Epithelial cell of proximal tubule (primary cell): ENCODE measurements around the gene LRRTM4. TPM values are rescaled to one million over a fixed set of nuclear protein-coding genes. Genes with fewer than 3 reads are reported as not detected.
"Not testable (repeated sequence)": the region's sequence is repeated elsewhere in the genome, so short reads cannot be mapped to it uniquely, and the experiment has no call there.

Experiments used
- DNase-seq: peaks from one replicate; pipeline ENCODE4 v3.0.0-alpha.2; 2011; ENCODE audit warnings: low read depth
- H3K4me3 ChIP-seq: 2 replicates; pipeline ENCODE4 v1.5.1; 2011; ENCODE audit warnings: low read depth, mild to moderate bottlenecking, low read length
- CTCF ChIP-seq: conservative IDR thresholded peaks from 2 replicates; pipeline ENCODE4 v1.5.1; 2012; ENCODE audit warnings: low read depth, mild to moderate bottlenecking, low read length
- total RNA-seq: library from RNA; depleted of rRNA; stranded (reverse); fragments of >200 nt; gene quantifications from 2 replicates; pipeline ENCODE4 v1.2.3, GENCODE V29; 2015

LRRTM4 gene
- total RNA-seq, 1 donor from 2014 or later, result not detected

GRCh38 chr2:77193858-77194448, 328.2 kb downstream of the LRRTM4 start:
- DNase-seq, result no peak
- H3K4me3 ChIP-seq, result no peak overlapping the region
- TF ChIP-seq CTCF, result no peak

GRCh38 chr2:77192811-77193289, 329.3 kb downstream of the LRRTM4 start:
- no peak for DNase-seq
- H3K4me3 ChIP-seq, result no peak overlapping the region
- no peak for TF ChIP-seq CTCF

- DNase-seq, result no peak
- TF ChIP-seq CTCF, result no peak
- H3K4me3 ChIP-seq, result no peak overlapping the region
Measured at GRCh38 chr2:77191665-77192064, 330.5 kb downstream of the LRRTM4 start.

GRCh38 chr2:77190721-77191346, 331.3 kb downstream of the LRRTM4 start:
- no peak for DNase-seq

GRCh38 chr2:77185052-77185451, 337.1 kb downstream of the LRRTM4 start:
- no peak overlapping the region for H3K4me3 ChIP-seq
- no peak for DNase-seq
- no peak for TF ChIP-seq CTCF

More at GRCh38 chr2:77190721-77191346, 331.3 kb downstream of the LRRTM4 start:
- no peak overlapping the region for H3K4me3 ChIP-seq
- TF ChIP-seq CTCF, result no peak

- H3K4me3 ChIP-seq, result no peak overlapping the region
- DNase-seq, result no peak
- TF ChIP-seq CTCF, result no peak
Measured at GRCh38 chr2:77179297-77179696, 342.9 kb downstream of the LRRTM4 start.

- not testable (repeated sequence) for DNase-seq, H3K4me3 ChIP-seq
Measured at GRCh38 chr2:77175266-77175780, 346.9 kb downstream of the LRRTM4 start.
